H1 (cell line): Measurements from ENCODE around the gene DSTYK. TPM values are rescaled to one million over a fixed set of nuclear protein-coding genes. Genes with fewer than 3 reads are reported as not detected.

Experiments used
- CTCF ChIA-PET: fragments of 300-600 bp; sonication (Branson Sonifier 250); formaldehyde crosslinking; loops from one replicate; lab custom pipeline; 2021; ENCODE audit not compliant: partially characterized antibody; lab: Charles Lee
- POLR2A ChIA-PET: fragments of 300-600 bp; sonication (Branson Sonifier 250); formaldehyde crosslinking; loops from one replicate; lab custom pipeline; 2021; ENCODE audit warnings: inconsistent platforms; ENCODE audit not compliant: partially characterized antibody; lab: Charles Lee
- DNase-seq, 2 experiments: peaks; one replicate each; pipeline versions ENCODE4 v3.0.0 to v3.0.0-alpha.2; 2010 to 2022; ENCODE audit warnings: low spot score in 2 of 2, low read depth in 1 of 2, mixed read lengths in 1 of 2
- FAIRE-seq: peaks from 2 replicates; lab custom pipeline; 2011; peaks lifted over from hg19 to GRCh38; lab: Jason Lieb, UNC
- H2AFZ ChIP-seq: 2 replicates; pipeline ENCODE4 v1.8.1; 2012; ENCODE audit warnings: low read length, inconsistent platforms
- H2AK5ac ChIP-seq: 2 replicates; pipeline ENCODE4 v1.6.1; 2013; ENCODE audit warnings: low read depth, low read length
- H2BK120ac ChIP-seq: replicated peaks from 2 replicates; pipeline ENCODE3; 2013; ENCODE audit warnings: low read depth, low read length, inconsistent platforms
- H2BK12ac ChIP-seq: 2 replicates; pipeline ENCODE4 v1.6.1; 2013; ENCODE audit warnings: low read depth, low read length
- H2BK15ac ChIP-seq: 2 replicates; pipeline ENCODE4 v1.6.1; 2013; ENCODE audit warnings: low read length
- H2BK20ac ChIP-seq: 2 replicates; pipeline ENCODE4 v1.6.1; 2013; ENCODE audit warnings: low read length
- H2BK5ac ChIP-seq: 2 replicates; pipeline ENCODE4 v1.6.1; 2013; ENCODE audit warnings: low read depth, low read length
- H3K14ac ChIP-seq: 2 replicates; pipeline ENCODE4 v1.6.1; 2013; ENCODE audit warnings: inconsistent platforms; ENCODE audit not compliant: insufficient read length
- H3K18ac ChIP-seq: 2 replicates; pipeline ENCODE4 v1.6.1; 2013; ENCODE audit warnings: low read length; ENCODE audit errors: extremely low read depth
- H3K23ac ChIP-seq: 2 replicates; pipeline ENCODE4 v1.6.1; 2013; ENCODE audit warnings: inconsistent platforms; ENCODE audit not compliant: insufficient read length
- H3K23me2 ChIP-seq: 2 replicates; pipeline ENCODE4 v1.6.1; 2013; ENCODE audit warnings: low read depth, low read length
- H3K27ac ChIP-seq: 2 replicates; pipeline ENCODE4 v1.6.1; 2011; ENCODE audit warnings: low read depth, low read length, inconsistent platforms
- H3K27me3 ChIP-seq, 4 experiments: replicated peaks in 1 of 4; 1 replicate in 1 of 4; 2 replicates in 3 of 4; pipeline versions ENCODE4 v1.6.1 to v1.8.1; 2011 to 2013; ENCODE audit warnings: low read length in 3 of 4, mild to moderate bottlenecking in 3 of 4, inconsistent platforms in 2 of 4, mixed read lengths in 2 of 4, moderate library complexity in 1 of 4; ENCODE audit not compliant: control insufficient read depth in 3 of 4, insufficient read depth in 3 of 4; ENCODE audit errors: extremely low read depth in 1 of 4
- H3K36me3 ChIP-seq, 4 experiments: 2 replicates each; pipeline versions ENCODE4 v1.6.1 to v1.8.1; 2011 to 2013; ENCODE audit warnings: mild to moderate bottlenecking in 4 of 4, low read length in 3 of 4, moderate library complexity in 2 of 4, control low read depth in 1 of 4, inconsistent platforms in 1 of 4; ENCODE audit not compliant: insufficient read depth in 4 of 4, control insufficient read depth in 2 of 4
- H3K4ac ChIP-seq: replicated peaks from 2 replicates; pipeline ENCODE3; 2013; ENCODE audit warnings: low read length, low read depth, mixed read lengths, inconsistent platforms; ENCODE audit not compliant: insufficient read length
- H3K4me1 ChIP-seq, 4 experiments: replicated peaks in 1 of 4; 1 replicate in 1 of 4; 2 replicates in 3 of 4; pipeline versions ENCODE4 v1.6.1 to v1.8.1; 2011 to 2013; ENCODE audit warnings: low read length in 3 of 4, inconsistent platforms in 2 of 4, mixed read lengths in 1 of 4; ENCODE audit not compliant: insufficient read depth in 4 of 4, control insufficient read depth in 3 of 4
- H3K4me2 ChIP-seq, 2 experiments: 2 replicates each; pipeline versions ENCODE4 v1.6.1 to v1.8.1; 2011 to 2013; ENCODE audit warnings: low read depth in 2 of 2, low read length in 2 of 2, control low read depth in 1 of 2, inconsistent platforms in 1 of 2, mild to moderate bottlenecking in 1 of 2; ENCODE audit not compliant: insufficient read depth in 1 of 2
- H3K4me3 ChIP-seq, 4 experiments: fragments of 200-600, 300-600 bp in 1 of 4; sonication (generic), shearing (Covaris generic), sonication (Bioruptor Twin) in 1 of 4; 2 replicates each; pipeline versions ENCODE4 v1.5.1 to v1.8.1; 2011 to 2016; ENCODE audit warnings: low read length in 4 of 4, low read depth in 3 of 4, control low read depth in 2 of 4, inconsistent platforms in 2 of 4, mild to moderate bottlenecking in 2 of 4, mixed read lengths in 1 of 4, moderate library complexity in 1 of 4; ENCODE audit not compliant: insufficient read depth in 2 of 4; ENCODE audit errors: extremely low read depth in 1 of 4
- H3K56ac ChIP-seq: replicated peaks from 2 replicates; pipeline ENCODE3; 2013; ENCODE audit warnings: low read depth, mild to moderate bottlenecking, mixed read lengths, low read length, inconsistent platforms; ENCODE audit not compliant: insufficient read length
- H3K79me1 ChIP-seq: 2 replicates; pipeline ENCODE4 v1.6.1; 2013; ENCODE audit warnings: low read depth, low read length, control low read depth
- H3K79me2 ChIP-seq, 2 experiments: 2 replicates each; pipeline versions ENCODE4 v1.6.1 to v1.8.1; 2012 to 2013; ENCODE audit warnings: low read length in 2 of 2, mild to moderate bottlenecking in 2 of 2, inconsistent platforms in 1 of 2; ENCODE audit not compliant: insufficient read depth in 2 of 2, control insufficient read depth in 1 of 2
- H3K9ac ChIP-seq, 4 experiments: replicated peaks in 1 of 4; 1 replicate in 1 of 4; 2 replicates in 3 of 4; pipeline versions ENCODE4 v1.6.1 to v1.8.1; 2011 to 2013; ENCODE audit warnings: low read depth in 3 of 4, low read length in 3 of 4, control low read depth in 2 of 4, mild to moderate bottlenecking in 2 of 4, moderate library complexity in 2 of 4, inconsistent platforms in 1 of 4; ENCODE audit errors: extremely low read depth in 1 of 4
- H3K9me3 ChIP-seq, 2 experiments: 2 replicates each; pipeline versions ENCODE4 v1.6.1 to v1.8.1; 2012 to 2013; ENCODE audit warnings: mild to moderate bottlenecking in 2 of 2, moderate library complexity in 2 of 2, control low read depth in 1 of 2, inconsistent platforms in 1 of 2, low read depth in 1 of 2, low read length in 1 of 2, mixed read lengths in 1 of 2; ENCODE audit not compliant: insufficient read depth in 2 of 2
- H4K20me1 ChIP-seq, 2 experiments: replicated peaks in 1 of 2; 2 replicates each; pipeline versions ENCODE3 to v1.8.1; 2011 to 2013; ENCODE audit warnings: inconsistent platforms in 2 of 2, low read length in 2 of 2, mild to moderate bottlenecking in 1 of 2; ENCODE audit not compliant: insufficient read depth in 2 of 2, control insufficient read depth in 1 of 2
- H4K5ac ChIP-seq: 2 replicates; pipeline ENCODE4 v1.6.1; 2013; ENCODE audit warnings: low read length, low read depth, mixed read lengths, inconsistent platforms; ENCODE audit not compliant: insufficient read length
- H4K8ac ChIP-seq: 2 replicates; pipeline ENCODE4 v1.8.0; 2013; ENCODE audit warnings: mild to moderate bottlenecking, moderate library complexity, low read length, inconsistent platforms; ENCODE audit not compliant: insufficient read depth; ENCODE audit errors: extremely low read depth
- H4K91ac ChIP-seq: replicated peaks from 2 replicates; pipeline ENCODE3; 2013; ENCODE audit warnings: low read length, mixed read lengths, inconsistent platforms; ENCODE audit not compliant: insufficient read length
- BCL11A ChIP-seq, 2 experiments: IDR thresholded peaks; one replicate each; pipeline ENCODE4 v1.6.1; 2011; ENCODE audit warnings: low read depth in 2 of 2, low read length in 2 of 2, mild to moderate bottlenecking in 2 of 2
- CHD2 ChIP-seq: IDR thresholded peaks from 2 replicates; pipeline ENCODE4 v1.6.1; 2012; ENCODE audit warnings: low read length, improper control_type of control experiment
- EGR1 ChIP-seq: IDR thresholded peaks from 2 replicates; pipeline ENCODE4 v1.6.1; 2011; ENCODE audit warnings: low read depth, low read length, borderline replicate concordance
- EP300 ChIP-seq, 2 experiments: IDR thresholded peaks; 1 replicate in 1 of 2; 2 replicates in 1 of 2; pipeline ENCODE4 v1.6.1; 2011 to 2012; ENCODE audit warnings: low read depth in 2 of 2, low read length in 2 of 2, mild to moderate bottlenecking in 2 of 2, borderline replicate concordance in 1 of 2, inconsistent platforms in 1 of 2, moderate library complexity in 1 of 2
- HDAC2 ChIP-seq, 2 experiments: fragments of 300-600 bp in 1 of 2; sonication (generic) in 1 of 2; IDR thresholded peaks; 2 replicates each; pipeline ENCODE4 v1.6.1; 2011 to 2012; ENCODE audit warnings: low read depth in 2 of 2, low read length in 2 of 2, mild to moderate bottlenecking in 2 of 2, moderate library complexity in 2 of 2, borderline replicate concordance in 1 of 2, inconsistent platforms in 1 of 2
- JUND ChIP-seq: IDR thresholded peaks from 2 replicates; pipeline ENCODE4 v1.6.1; 2011; ENCODE audit warnings: mild to moderate bottlenecking, improper control_type of control experiment, low read length
- NRF1 ChIP-seq: IDR thresholded peaks from 2 replicates; pipeline ENCODE4 v1.6.1; 2011; ENCODE audit warnings: mild to moderate bottlenecking, low read depth, low read length, improper control_type of control experiment
- RXRA ChIP-seq: IDR thresholded peaks from 2 replicates; pipeline ENCODE4 v1.6.1; 2011; ENCODE audit warnings: low read depth, mild to moderate bottlenecking, low read length, moderate library complexity; ENCODE audit not compliant: insufficient read depth
- SUZ12 ChIP-seq: fragments of 200-600 bp; sonication (generic); IDR thresholded peaks from 2 replicates; pipeline ENCODE4 v1.6.1; 2012; ENCODE audit warnings: mild to moderate bottlenecking, inconsistent platforms, low read length, moderate library complexity, mixed read lengths
- TAF1 ChIP-seq: IDR thresholded peaks from 2 replicates; pipeline ENCODE4 v1.6.1; 2011; ENCODE audit warnings: mild to moderate bottlenecking, low read depth, low read length
- YY1 ChIP-seq: IDR thresholded peaks from 2 replicates; pipeline ENCODE4 v1.6.1; 2011; ENCODE audit warnings: low read depth, mild to moderate bottlenecking, low read length
- WGBS, 2 experiments: shearing (Covaris generic) in 1 of 2; methylation state at CpG; one replicate each; pipeline versions ENCODE4 v1.1.6 to v1.1.7; 2013 to 2015; ENCODE audit warnings: low lambda C conversion rate in 2 of 2, mixed read lengths in 2 of 2, inconsistent platforms in 1 of 2, low coverage in 1 of 2, missing lambda C conversion rate in 1 of 2; ENCODE audit not compliant: insufficient replicate concordance in 2 of 2, insufficient coverage in 1 of 2, insufficient read length in 1 of 2; ENCODE audit errors: extremely low coverage in 1 of 2, missing lambda C conversion rate in 1 of 2; 5-methylcytosine and 5-hydroxymethylcytosine counted together
- polyA plus RNA-seq, 7 experiments: library from polyadenylated mRNA; depleted of rRNA in 3 of 7; stranded (reverse) in 5 of 7; unstranded in 2 of 7; fragments of >200 nt in 5 of 7; fragments of 200-250 nt in 2 of 7; gene quantifications; 1 replicate in 5 of 7; 2 replicates in 1 of 7; 4 replicates in 1 of 7; pipeline versions ENCODE4 v1.2.1 to v1.2.3, GENCODE V29; 2011 to 2013; ENCODE audit warnings: missing spikeins in 2 of 7, mixed read lengths in 2 of 7
- total RNA-seq: library from RNA; stranded (reverse); fragmentation: NEBNext Ultra II Directional; extraction: Animal tissue kit (Norgen Biotek cat#: 25700); gene quantifications from 2 replicates; pipeline ENCODE4 v1.2.1, GENCODE V29; 2021

Gene DSTYK
- total and polyA plus RNA-seq, 2 of the 8 experiments (the other 6 are each of a cell fraction or from before 2014, with no cell fraction given) = 2.7 to 8.5 TPM

DNA sequence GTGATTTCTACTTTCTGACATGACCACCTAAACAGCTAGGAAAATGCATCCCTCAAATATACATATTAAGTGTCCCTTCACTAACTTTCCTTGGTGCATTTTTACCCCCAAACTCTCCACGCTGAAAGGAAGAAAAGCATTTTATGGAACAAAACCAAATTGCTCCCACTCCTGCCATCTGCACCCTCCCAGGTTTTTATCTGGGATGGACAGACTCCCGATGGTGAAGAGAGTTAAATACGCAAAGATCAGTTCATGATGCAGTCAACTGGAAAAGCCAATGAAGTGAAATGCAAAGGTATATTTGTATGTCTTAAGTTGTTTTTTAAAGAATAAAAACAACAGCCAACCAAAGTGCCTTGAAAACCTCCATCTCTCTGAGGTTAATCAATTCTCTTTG lies 2.7 kb downstream of the DSTYK start:
- no peak overlapping the region for H2AK5ac ChIP-seq
- H2AFZ ChIP-seq = no peak overlapping the region
- no peak overlapping the region for H3K4ac ChIP-seq
- CTCF ChIA-PET = interaction anchor here (2.0 kb wide), 1 partner anchor 48 kb away, joined by 6 read pairs; no protein-coding TSS in a partner anchor
- H3K14ac ChIP-seq = no peak overlapping the region
- POLR2A ChIA-PET = interaction anchor here (1.2 kb wide), 1 partner anchor 53 kb away, joined by 3 read pairs; no protein-coding TSS in a partner anchor
- H4K8ac ChIP-seq = no peak overlapping the region
- H3K4me2 ChIP-seq = no peak overlapping the region
- no peak for TF ChIP-seq EP300 (IDR thresholded peaks at IDR 0.05; ENCODE audit: borderline replicate concordance in 1 of 2, low read depth in 2 of 2, low read length in 2 of 2)
- TF ChIP-seq SUZ12 = no peak
- no peak for TF ChIP-seq BCL11A (IDR thresholded peaks at IDR 0.05; ENCODE audit: low read depth in 2 of 2, low read length in 2 of 2)
- no peak for TF ChIP-seq CHD2
- no peak for TF ChIP-seq JUND
- TF ChIP-seq YY1 = no peak
- no peak for TF ChIP-seq NRF1
- TF ChIP-seq TAF1 = no peak
- TF ChIP-seq EGR1 = no peak
- no peak for TF ChIP-seq RXRA
- no peak for TF ChIP-seq HDAC2 (IDR thresholded peaks at IDR 0.05; ENCODE audit: borderline replicate concordance in 1 of 2, low read depth in 2 of 2, low read length in 2 of 2)
- no peak overlapping the region for H3K9ac ChIP-seq
- no peak overlapping the region for H4K5ac ChIP-seq
- H3K27ac ChIP-seq = no peak overlapping the region
- no peaks in the 10 kb centered on the region for H3K36me3 ChIP-seq
- FAIRE-seq = no peak
- H3K23me2 ChIP-seq = peaks cover 2% of the 10 kb centered on the region; the same call in 1 of the 2 replicates
- peaks cover 3 to 40% of the 10 kb centered on the region in 2 experiments; a peak in 3 of 4 replicates for H3K79me2 ChIP-seq
- H2BK120ac ChIP-seq = no peak overlapping the region
- H3K4me1 ChIP-seq = peaks cover 0 to 6% (median 1%) of the 10 kb centered on the region in 4 experiments; a peak in 4 of 7 replicates
- H2BK5ac ChIP-seq = no peak overlapping the region
- no peak for DNase-seq
- H3K56ac ChIP-seq = no peak overlapping the region
- H3K9me3 ChIP-seq = no peaks in the 10 kb centered on the region
- no peak overlapping the region for H3K18ac ChIP-seq
- no peak overlapping the region for H2BK15ac ChIP-seq
- no peak overlapping the region for H2BK20ac ChIP-seq
- no peak overlapping the region for H3K4me3 ChIP-seq
- H4K91ac ChIP-seq = no peak overlapping the region
- H2BK12ac ChIP-seq = no peak overlapping the region
- WGBS, 2 experiments = 89% methylated on average over 3 of the region's 3 CpGs; no CpG with 5 or more reads in 1 of the 2 experiments
- peaks cover 0 to 5% of the 10 kb centered on the region in 2 experiments for H4K20me1 ChIP-seq
- H3K27me3 ChIP-seq = no peaks in the 10 kb centered on the region
- no peak overlapping the region for H3K23ac ChIP-seq
- 0 out of 2 replicates have a peak, but pooled peaks cover 2% of the 10 kb centered on the region for H3K79me1 ChIP-seq
